Measurements from ENCODE around the gene REC8.
"Not testable (repeated sequence)": the region's sequence is repeated elsewhere in the genome, so short reads cannot be mapped to it uniquely, and the experiment has no call there.

The REC8 gene

GRCh38 chr14:24212924-24213865 is 41.3 kb downstream of the REC8 start, which contains the start of gene CHMP4A:
Gene CHMP4A (minus strand): TSS chr14:24213488. CDS start chr14:24213439, 49 bp downstream.
- Mint-ChIP-seq H3K9me3 (no peaks in the 10 kb centered on the region), H3K4me3 (peak within 1 kb of the TSS; percentile 94), H3K36me3 (ENCODE audit: low read depth) (peaks cover 88% of the 10 kb centered on the region), H3K4me1 (ENCODE audit: low read depth) (peaks cover 68% of the 10 kb centered on the region), H3K27ac (peak within 1 kb of the TSS; percentile 97), H3K27me3 (no peaks in the 10 kb centered on the region)
- DNase-seq, result peak; percentile 93

- peaks cover 65% of the 10 kb centered on the region for H3K4me1 Mint-ChIP-seq (ENCODE audit: low read depth)
- peak overlapping the region; percentile 94 for H3K4me3 Mint-ChIP-seq
- peak overlapping the region; percentile 97 for H3K27ac Mint-ChIP-seq
- peaks cover 86% of the 10 kb centered on the region for H3K36me3 Mint-ChIP-seq (ENCODE audit: low read depth)
- H3K9me3 Mint-ChIP-seq, result no peaks in the 10 kb centered on the region
- H3K27me3 Mint-ChIP-seq, result no peaks in the 10 kb centered on the region
- no peak for DNase-seq
These were observed 42.2 kb downstream of the REC8 start for GRCh38 chr14:24213866-24214662.

GRCh38 chr14:24215495-24216344 is 43.8 kb downstream of the REC8 start, which contains the start of gene MDP1:
Gene MDP1 (minus strand): TSS chr14:24216066. CDS start chr14:24215955, 111 bp downstream.
- H3K4me1 Mint-ChIP-seq (ENCODE audit: low read depth), result peaks cover 51% of the 10 kb centered on the region
- peaks cover 74% of the 10 kb centered on the region for H3K36me3 Mint-ChIP-seq (ENCODE audit: low read depth)
- H3K9me3 Mint-ChIP-seq, result no peaks in the 10 kb centered on the region
- peak within 1 kb of the TSS; percentile 97 for H3K27ac Mint-ChIP-seq
- H3K27me3 Mint-ChIP-seq, result no peaks in the 10 kb centered on the region
- DNase-seq, result peak; percentile 87
- H3K4me3 Mint-ChIP-seq, result peak within 1 kb of the TSS; percentile 94

GRCh38 chr14:24216345-24216699 is 44.4 kb downstream of the REC8 start:
- Mint-ChIP-seq H3K4me1 (ENCODE audit: low read depth) (peaks cover 45% of the 10 kb centered on the region), H3K4me3 (peak overlapping the region; percentile 94), H3K36me3 (ENCODE audit: low read depth) (peaks cover 70% of the 10 kb centered on the region), H3K9me3 (no peaks in the 10 kb centered on the region), H3K27me3 (no peaks in the 10 kb centered on the region), H3K27ac (peak overlapping the region; percentile 97)
- no peak for DNase-seq

GRCh38 chr14:24216876-24217275 is 45.0 kb downstream of the REC8 start:
- H3K9me3 Mint-ChIP-seq, DNase-seq, H3K4me3 Mint-ChIP-seq, H3K27me3 Mint-ChIP-seq: not testable (repeated sequence)
- Mint-ChIP-seq H3K27ac (peak overlapping the region; percentile 97), H3K4me1 (ENCODE audit: low read depth) (peaks cover 40% of the 10 kb centered on the region), H3K36me3 (ENCODE audit: low read depth) (peaks cover 64% of the 10 kb centered on the region)

- no peak for DNase-seq
- H3K9me3 Mint-ChIP-seq, result no peaks in the 10 kb centered on the region
- no peak overlapping the region for H3K27ac Mint-ChIP-seq
- no peaks in the 10 kb centered on the region for H3K27me3 Mint-ChIP-seq
- no peak overlapping the region for H3K4me3 Mint-ChIP-seq
- H3K36me3 Mint-ChIP-seq (ENCODE audit: low read depth), result peaks cover 44% of the 10 kb centered on the region
- H3K4me1 Mint-ChIP-seq (ENCODE audit: low read depth), result peaks cover 25% of the 10 kb centered on the region
These were observed 47.2 kb downstream of the REC8 start for GRCh38 chr14:24219080-24219479.

- DNase-seq, result no peak
- Mint-ChIP-seq H3K9me3 (no peaks in the 10 kb centered on the region), H3K4me3 (no peak overlapping the region), H3K27ac (no peak overlapping the region), H3K27me3 (no peaks in the 10 kb centered on the region), H3K4me1 (ENCODE audit: low read depth) (peaks cover 23% of the 10 kb centered on the region), H3K36me3 (ENCODE audit: low read depth) (peaks cover 43% of the 10 kb centered on the region)
These were observed 47.6 kb downstream of the REC8 start for GRCh38 chr14:24219521-24219920.

- not testable (repeated sequence) for H3K4me3 Mint-ChIP-seq, DNase-seq, H3K9me3 Mint-ChIP-seq, H3K27me3 Mint-ChIP-seq, H3K27ac Mint-ChIP-seq
- H3K36me3 Mint-ChIP-seq (ENCODE audit: low read depth), result peaks cover 45% of the 10 kb centered on the region
- H3K4me1 Mint-ChIP-seq (ENCODE audit: low read depth), result peaks cover 27% of the 10 kb centered on the region
These were observed 51.1 kb downstream of the REC8 start for GRCh38 chr14:24222987-24223386.

GRCh38 chr14:24224618-24225071 is 52.8 kb downstream of the REC8 start:
- Mint-ChIP-seq H3K4me3 (no peak overlapping the region), H3K9me3 (no peaks in the 10 kb centered on the region), H3K27me3 (no peaks in the 10 kb centered on the region), H3K27ac (peak overlapping the region; percentile 66), H3K36me3 (ENCODE audit: low read depth) (peaks cover 51% of the 10 kb centered on the region), H3K4me1 (ENCODE audit: low read depth) (peaks cover 34% of the 10 kb centered on the region)
- DNase-seq, result no peak

GRCh38 chr14:24226473-24226872 is 54.6 kb downstream of the REC8 start:
- Mint-ChIP-seq H3K4me3 (no peak overlapping the region), H3K27ac (no peak overlapping the region), H3K27me3 (no peaks in the 10 kb centered on the region), H3K9me3 (no peaks in the 10 kb centered on the region), H3K36me3 (ENCODE audit: low read depth) (peaks cover 54% of the 10 kb centered on the region), H3K4me1 (ENCODE audit: low read depth) (peaks cover 43% of the 10 kb centered on the region)
- DNase-seq, result no peak

- DNase-seq, result no peak
- H3K9me3 Mint-ChIP-seq, result no peaks in the 10 kb centered on the region
- no peak overlapping the region for H3K4me3 Mint-ChIP-seq
- H3K36me3 Mint-ChIP-seq (ENCODE audit: low read depth), result peaks cover 74% of the 10 kb centered on the region
- peak overlapping the region; percentile 66 for H3K27ac Mint-ChIP-seq
- H3K4me1 Mint-ChIP-seq (ENCODE audit: low read depth), result peaks cover 53% of the 10 kb centered on the region
- H3K27me3 Mint-ChIP-seq, result no peaks in the 10 kb centered on the region
These were observed 57.0 kb downstream of the REC8 start for GRCh38 chr14:24228902-24229301.
